GM23338 (cell line): ENCODE results near the gene SNX3. TPM values are rescaled to one million over a fixed set of nuclear protein-coding genes. Genes with fewer than 3 reads are reported as not detected.

Experiments used
- ATAC-seq: fragments of 200-7000 bp; cut with Tn5 transposase; 3 replicates; pipeline ENCODE4 v1.9.1; 2020
- DNase-seq: peaks from one replicate; pipeline ENCODE4 v3.0.0-alpha.2; 2015; ENCODE audit warnings: low spot score
- H2AFZ ChIP-seq: fragments of 200-600 bp; sonication (generic); 2 replicates; pipeline ENCODE4 v1.8.0; 2016; ENCODE audit warnings: antibody characterized with exemption, mild to moderate bottlenecking, moderate library complexity
- H3F3A ChIP-seq: fragments of 200-600 bp; sonication (generic); replicated peaks from 2 replicates; pipeline ENCODE4 v1.8.0; 2017; ENCODE audit warnings: antibody characterized with exemption, mixed run types, low read depth
- H3K27ac ChIP-seq: fragments of 200-600 bp; sonication (generic); 2 replicates; pipeline ENCODE4 v1.6.1; 2016; ENCODE audit warnings: low read depth
- H3K27me3 ChIP-seq: fragments of 200-600 bp; sonication (generic); 2 replicates; pipeline ENCODE4 v1.8.0; 2016; ENCODE audit warnings: mild to moderate bottlenecking, mixed run types, moderate library complexity; ENCODE audit not compliant: insufficient read depth
- H3K36me3 ChIP-seq: fragments of 200-600 bp; sonication (generic); 2 replicates; pipeline ENCODE4 v1.8.0; 2016; ENCODE audit warnings: mild to moderate bottlenecking; ENCODE audit not compliant: insufficient read depth
- H3K4me1 ChIP-seq: fragments of 200-600 bp; sonication (generic); 2 replicates; pipeline ENCODE4 v1.8.0; 2016; ENCODE audit warnings: mild to moderate bottlenecking, moderate library complexity; ENCODE audit not compliant: insufficient read depth
- H3K4me2 ChIP-seq: fragments of 200-600 bp; sonication (generic); 2 replicates; pipeline ENCODE4 v1.7.1; 2017; ENCODE audit warnings: mixed run types
- H3K4me3 ChIP-seq: fragments of 200-600 bp; sonication (generic); 2 replicates; pipeline ENCODE4 v1.6.1; 2016; ENCODE audit warnings: mixed run types
- H3K79me2 ChIP-seq: fragments of 200-600 bp; sonication (generic); replicated peaks from 2 replicates; pipeline ENCODE4 v1.8.0; 2017; ENCODE audit warnings: mild to moderate bottlenecking; ENCODE audit not compliant: insufficient read depth
- H3K9me2 ChIP-seq: fragments of 200-600 bp; sonication (generic); 2 replicates; pipeline ENCODE4 v1.8.0; 2017; ENCODE audit not compliant: insufficient read depth
- H4K20me1 ChIP-seq: fragments of 200-600 bp; sonication (generic); replicated peaks from 2 replicates; pipeline ENCODE4 v1.8.0; 2017; ENCODE audit warnings: mild to moderate bottlenecking; ENCODE audit not compliant: insufficient read depth
- H3K27ac Mint-ChIP-seq: 2 replicates; pipeline ENCODE4 v1.8.0; 2020; ENCODE audit warnings: inconsistent platforms, mild to moderate bottlenecking, moderate library complexity, mixed read lengths
- H3K27me3 Mint-ChIP-seq: 3 replicates; pipeline ENCODE4 v1.8.0; 2022; ENCODE audit warnings: low read depth, mild to moderate bottlenecking, moderate library complexity, mixed read lengths, inconsistent platforms; ENCODE audit not compliant: insufficient read depth, poor library complexity
- H3K36me3 Mint-ChIP-seq: 3 replicates; pipeline ENCODE4 v1.8.0; 2021; ENCODE audit warnings: low read depth, mild to moderate bottlenecking, inconsistent platforms, moderate library complexity, mixed read lengths
- H3K4me1 Mint-ChIP-seq: 3 replicates; pipeline ENCODE4 v1.8.0; 2020; ENCODE audit warnings: mild to moderate bottlenecking, inconsistent platforms, mixed read lengths
- H3K4me3 Mint-ChIP-seq: 3 replicates; pipeline ENCODE4 v1.8.0; 2021; ENCODE audit warnings: moderate library complexity, mild to moderate bottlenecking, inconsistent platforms, mixed read lengths
- H3K9me3 Mint-ChIP-seq: 3 replicates; pipeline ENCODE4 v1.8.0; 2020; ENCODE audit warnings: moderate library complexity, mild to moderate bottlenecking, inconsistent platforms, mixed read lengths
- CREB1 ChIP-seq: fragments of 250-450 bp; sonication (Bioruptor Pico); IDR thresholded peaks from 2 replicates; pipeline ENCODE4 v1.5.0; 2020; ENCODE audit warnings: low read depth, mild to moderate bottlenecking, moderate library complexity
- CTCF ChIP-seq, 2 experiments: fragments of 200-600 bp in 1 of 2; sonication (generic) in 1 of 2; conservative IDR thresholded peaks; 2 replicates each; pipeline versions ENCODE4 v1.5.1 to v1.6.1; 2016 to 2017; ENCODE audit warnings: antibody characterized with exemption in 2 of 2, low read depth in 2 of 2, mild to moderate bottlenecking in 2 of 2, moderate library complexity in 1 of 2
- ETS1 ChIP-seq: IDR thresholded peaks from 2 replicates; pipeline ENCODE4 v1.6.1; 2016; ENCODE audit warnings: antibody characterized with exemption
- EZH2 ChIP-seq: fragments of 200-600 bp; sonication (generic); IDR thresholded peaks from one replicate; pipeline ENCODE4 v1.8.0; 2017; ENCODE audit warnings: antibody characterized with exemption, mild to moderate bottlenecking, low read depth; ENCODE audit not compliant: unreplicated experiment
- EZH2phosphoT487 ChIP-seq: fragments of 200-600 bp; sonication (generic); IDR thresholded peaks from one replicate; pipeline ENCODE4 v1.8.1; 2018; ENCODE audit warnings: antibody characterized with exemption; ENCODE audit not compliant: unreplicated experiment
- JUNB ChIP-seq: IDR thresholded peaks from one replicate; pipeline ENCODE4 v1.6.1; 2016; ENCODE audit warnings: antibody characterized with exemption; ENCODE audit not compliant: unreplicated experiment
- NANOG ChIP-seq: IDR thresholded peaks from 2 replicates; pipeline ENCODE4 v1.6.1; 2016; ENCODE audit warnings: antibody characterized with exemption, borderline replicate concordance
- POLR2AphosphoS5 ChIP-seq: IDR thresholded peaks from 2 replicates; pipeline ENCODE4 v1.6.1; 2016; ENCODE audit warnings: antibody characterized with exemption, low read depth
- REST ChIP-seq: IDR thresholded peaks from one replicate; pipeline ENCODE4 v1.6.1; 2018; ENCODE audit warnings: antibody characterized with exemption; ENCODE audit not compliant: unreplicated experiment
- STAT1 ChIP-seq: IDR thresholded peaks from one replicate; pipeline ENCODE4 v1.6.1; 2016; ENCODE audit warnings: antibody characterized with exemption; ENCODE audit not compliant: unreplicated experiment
- ZNF114 ChIP-seq: fragments of 250-450 bp; sonication (Bioruptor Pico); IDR thresholded peaks from 2 replicates; pipeline ENCODE4 v1.5.0; 2020; ENCODE audit warnings: mild to moderate bottlenecking, moderate library complexity
- ZNF331 ChIP-seq: fragments of 250-450 bp; sonication (Bioruptor Pico); IDR thresholded peaks from 2 replicates; pipeline ENCODE4 v1.5.0; 2020; ENCODE audit warnings: low read depth, mild to moderate bottlenecking, moderate library complexity
- ZNF462 ChIP-seq: fragments of 250-450 bp; sonication (Bioruptor Pico); IDR thresholded peaks from 2 replicates; pipeline ENCODE4 v1.5.0; 2020; ENCODE audit warnings: mild to moderate bottlenecking, moderate library complexity
- polyA plus RNA-seq: library from polyadenylated mRNA; unstranded; fragments of >200 nt; fragmentation: Nextera tagmentation; extraction: Ambion mirVana; gene quantifications from 2 replicates; pipeline ENCODE4 v1.2.1, GENCODE V29; 2016
- total RNA-seq: library from RNA; depleted of rRNA; stranded (reverse); fragments of >200 nt; shearing (Covaris generic); gene quantifications from 2 replicates; pipeline ENCODE4 v1.2.3, GENCODE V29; 2014

SNX3 gene
- total and polyA plus RNA-seq, 2 experiments from 2014 or later: 87.2 to 123 TPM

GRCh38 chr6:108200186-108200585 is 60.7 kb downstream of the SNX3 start:
- no peaks in the 10 kb centered on the region for H3K9me3 Mint-ChIP-seq
- no peaks in the 10 kb centered on the region for H3K27me3 ChIP-seq
- H3K27ac ChIP-seq: no peak overlapping the region
- no peaks in the 10 kb centered on the region; the same call in 1 of the 2 replicates for H3K4me1 ChIP-seq
- H3K36me3 Mint-ChIP-seq: peaks cover 2% of the 10 kb centered on the region; the same call in 1 of the 3 replicates
- no peak overlapping the region for H3K4me2 ChIP-seq
- H4K20me1 ChIP-seq: no peaks in the 10 kb centered on the region
- TF ChIP-seq CREB1 (CRISPR knock-in tag) (no peak), ETS1 (no peak), NANOG (no peak), JUNB (no peak), POLR2AphosphoS5 (no peak), CTCF (conservative IDR thresholded peaks at IDR 0.05; ENCODE audit: low read depth in 2 of 2) (no peak), ZNF114 (CRISPR knock-in tag) (no peak), ZNF462 (CRISPR knock-in tag) (no peak), EZH2 (no peak), ZNF331 (CRISPR knock-in tag) (no peak), REST (no peak), EZH2phosphoT487 (no peak), STAT1 (no peak)
- H3F3A ChIP-seq: no peaks in the 10 kb centered on the region
- peaks cover 2% of the 10 kb centered on the region for H3K27me3 Mint-ChIP-seq
- H3K4me3 Mint-ChIP-seq: no peak overlapping the region
- no peaks in the 10 kb centered on the region for H3K9me2 ChIP-seq
- H3K4me1 Mint-ChIP-seq: no peaks in the 10 kb centered on the region; the same call in 2 of the 3 replicates
- H3K36me3 ChIP-seq: no peaks in the 10 kb centered on the region
- no peak for DNase-seq
- no peak overlapping the region for H3K27ac Mint-ChIP-seq
- no peaks in the 10 kb centered on the region for H3K79me2 ChIP-seq
- ATAC-seq: no peak
- no peak overlapping the region for H2AFZ ChIP-seq
- no peak overlapping the region for H3K4me3 ChIP-seq
